HG03432 (cell line): Measurements from ENCODE around the gene CCDC154.
"Not testable (repeated sequence)": the region's sequence is repeated elsewhere in the genome, so short reads cannot be mapped to it uniquely, and the experiment has no call there.

Experiments used
- ATAC-seq: cut with Tn5 transposase; IDR thresholded peaks from one replicate; pipeline ENCODE4 v1.9.1; 2021; ENCODE audit warnings: mild to moderate bottlenecking, moderate library complexity; ENCODE audit not compliant: unreplicated experiment

CCDC154 gene

DNA sequence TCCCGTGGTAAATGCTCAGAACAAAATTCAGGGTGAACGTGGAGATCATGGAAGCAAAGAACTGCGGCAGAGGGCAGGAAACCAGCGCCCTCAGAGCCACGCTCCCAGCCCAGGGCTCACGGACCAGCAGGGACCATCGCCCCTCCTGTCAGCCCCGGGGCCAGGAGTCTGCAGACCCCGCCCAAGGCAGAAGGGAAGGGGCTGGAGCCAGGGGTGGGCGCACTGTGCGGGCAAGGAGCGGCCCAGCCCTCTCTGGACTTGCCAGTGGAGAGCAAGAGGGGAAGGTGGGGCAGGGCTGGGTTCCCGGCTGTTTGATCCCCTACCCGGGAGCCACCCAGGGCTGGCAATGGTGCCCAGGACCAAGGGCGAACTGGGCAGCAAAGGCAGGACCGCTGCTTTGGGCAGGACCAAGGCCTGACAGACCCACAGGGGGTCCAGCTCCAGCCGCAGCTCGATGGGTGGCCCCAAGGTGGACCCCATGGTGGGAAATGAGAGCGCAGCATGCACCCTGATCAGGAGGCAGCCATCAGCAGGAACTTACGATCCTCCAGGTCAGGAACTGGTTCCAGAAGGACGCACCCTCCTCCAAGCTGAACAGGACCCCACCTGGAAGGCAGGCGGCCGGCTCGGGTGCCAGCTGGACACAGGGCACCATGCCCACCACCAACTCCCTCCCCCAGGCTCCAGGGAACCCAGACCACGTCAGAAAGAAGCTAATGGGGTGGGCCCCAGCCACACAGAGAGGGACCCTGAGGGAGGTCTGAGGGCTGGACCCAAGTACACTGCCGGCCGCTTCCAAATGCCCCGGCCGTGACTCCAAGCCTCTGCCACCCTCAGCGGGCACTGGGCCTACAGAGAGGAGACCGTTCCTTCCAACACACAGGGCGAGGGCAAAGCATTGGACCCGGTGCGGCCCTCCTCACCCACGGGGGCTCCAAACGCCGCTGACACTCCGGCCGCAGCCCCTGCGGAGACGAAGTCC, 11.1 kb upstream of the CCDC154 start:
- ATAC-seq = no peak

DNA sequence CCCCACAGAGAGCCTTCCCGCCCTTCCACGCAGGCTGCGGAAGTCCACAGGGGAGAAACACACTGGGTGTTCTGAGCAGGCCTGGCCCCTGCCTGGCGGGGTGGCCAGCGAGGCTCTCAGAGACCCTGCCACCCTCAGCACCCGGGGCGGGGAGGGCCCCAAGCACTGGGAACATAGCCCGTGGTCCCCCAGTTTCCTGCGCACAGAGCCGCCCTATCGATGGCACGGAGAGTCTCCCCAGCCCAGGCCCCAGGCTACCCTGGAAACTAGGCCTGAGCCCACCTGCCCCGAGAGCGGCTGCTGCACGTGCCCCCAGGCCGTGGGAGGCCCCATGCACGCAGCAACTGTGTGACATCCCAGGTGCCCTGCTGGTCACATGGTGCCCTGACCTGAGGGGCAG, 10.2 kb upstream of the CCDC154 start:
- no peak for ATAC-seq

DNA sequence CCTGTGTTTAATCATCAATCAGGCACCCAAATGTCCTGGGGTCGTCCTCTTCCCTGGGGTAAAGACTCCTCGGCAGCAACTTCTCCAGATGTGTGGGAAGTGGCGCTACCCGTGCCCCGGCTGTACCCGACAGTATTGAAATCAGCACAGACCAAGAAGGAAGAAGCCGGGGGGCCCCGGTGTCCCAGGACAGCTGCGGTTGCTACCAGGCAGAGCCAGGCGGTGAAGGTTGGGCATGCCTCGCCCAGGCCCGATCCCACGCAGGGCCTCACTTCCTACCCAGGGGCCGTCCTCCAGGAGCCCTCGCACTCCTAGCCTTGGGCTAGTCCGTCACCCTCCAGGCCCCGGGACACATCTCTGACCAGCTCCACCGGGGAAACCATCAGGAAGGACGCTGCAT, 9.0 kb upstream of the CCDC154 start:
- ATAC-seq = no peak

DNA sequence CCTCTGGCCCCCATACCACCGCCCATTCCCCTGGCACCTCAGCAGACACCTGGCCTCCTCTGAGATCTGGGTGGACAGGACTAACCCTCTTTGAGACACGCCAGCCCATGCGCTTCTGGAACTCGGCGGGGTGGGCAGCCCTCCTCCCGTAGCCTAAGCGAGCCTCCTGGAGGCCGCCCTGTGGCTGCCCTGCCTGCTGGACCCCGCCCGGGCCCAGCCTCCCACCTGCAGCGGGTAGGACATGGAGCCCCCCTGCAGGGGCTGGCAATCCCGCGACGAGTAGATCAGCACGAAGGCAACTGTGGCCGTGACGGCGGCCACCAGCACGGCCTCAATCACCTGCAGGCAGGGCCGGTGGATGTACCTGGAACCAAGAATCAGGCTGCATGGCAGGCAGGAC, 8.2 kb upstream of the CCDC154 start:
- ATAC-seq = no peak

DNA sequence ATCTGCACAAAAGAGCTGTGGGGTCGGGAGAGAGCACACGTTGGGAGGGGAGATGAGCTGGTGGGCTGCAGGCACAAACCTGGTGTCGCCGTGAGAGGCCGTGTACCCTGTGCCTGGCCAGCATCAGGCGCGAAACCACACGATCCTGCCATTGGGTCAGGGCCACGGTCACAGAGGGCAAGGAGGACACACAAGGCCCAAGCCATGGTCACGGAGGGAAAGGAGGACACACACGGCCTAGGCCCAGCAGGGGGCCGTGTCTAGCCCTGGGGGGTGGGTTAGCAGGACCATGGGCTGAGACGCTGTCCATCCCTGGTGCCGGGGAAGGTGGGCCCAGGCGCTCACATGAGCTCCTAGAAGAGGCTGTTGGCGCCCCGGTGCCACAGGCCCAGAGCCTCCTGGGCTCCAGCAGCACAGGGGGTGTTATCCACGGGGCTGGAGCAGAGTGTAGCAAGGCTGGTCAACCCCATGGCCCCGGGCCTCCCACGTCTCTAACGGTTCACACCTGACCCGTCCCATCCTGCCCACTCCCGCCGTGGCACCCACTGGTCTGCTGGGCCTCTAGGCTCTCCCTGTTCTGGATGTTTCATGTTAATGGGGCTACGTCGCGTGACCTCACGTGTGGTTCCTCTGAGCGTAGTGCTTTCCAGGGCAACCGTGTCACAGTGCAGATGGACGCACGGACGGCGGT, 7.5 kb upstream of the CCDC154 start:
- no peak for ATAC-seq

DNA sequence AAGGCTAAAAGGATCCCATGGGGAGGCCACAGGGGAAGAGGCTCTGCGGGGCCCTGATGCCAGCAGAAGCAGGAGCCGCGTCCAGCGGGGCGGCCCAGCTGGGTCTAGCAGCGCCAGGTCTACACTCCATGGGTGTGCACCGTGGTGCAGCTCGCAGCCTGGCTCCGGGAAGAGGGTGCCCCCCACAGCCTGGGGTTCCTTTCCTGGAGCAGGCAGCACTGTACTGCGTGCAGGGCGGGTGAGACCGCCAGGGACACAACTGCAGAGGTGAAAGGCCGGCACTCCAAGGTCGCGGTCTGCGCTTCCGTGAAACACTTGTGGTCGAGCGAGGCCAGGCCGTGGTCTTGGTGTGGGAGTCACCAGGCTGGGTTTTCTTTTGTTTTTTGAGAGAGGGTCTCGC, 6.5 kb upstream of the CCDC154 start:
- ATAC-seq = no peak

DNA sequence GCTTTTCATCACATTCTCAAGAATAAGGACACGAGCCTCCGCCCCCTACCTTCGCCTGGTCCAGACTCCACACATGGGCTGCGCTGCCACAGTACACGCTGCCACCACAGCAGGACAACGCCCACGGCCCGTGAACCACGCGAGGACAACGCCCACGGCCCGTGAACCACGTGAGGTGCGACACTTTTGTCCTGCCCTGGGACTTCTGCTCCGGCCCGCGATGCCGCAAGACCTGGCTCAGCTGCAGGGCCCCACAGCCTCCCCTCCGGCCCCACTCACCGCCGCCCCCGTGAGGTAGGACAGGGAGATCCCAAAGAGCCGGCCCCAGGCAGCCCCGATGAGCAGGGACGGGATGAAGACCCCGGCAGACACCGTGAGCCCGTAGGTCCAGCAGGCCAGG, 5.9 kb upstream of the CCDC154 start:
- ATAC-seq = no peak

DNA sequence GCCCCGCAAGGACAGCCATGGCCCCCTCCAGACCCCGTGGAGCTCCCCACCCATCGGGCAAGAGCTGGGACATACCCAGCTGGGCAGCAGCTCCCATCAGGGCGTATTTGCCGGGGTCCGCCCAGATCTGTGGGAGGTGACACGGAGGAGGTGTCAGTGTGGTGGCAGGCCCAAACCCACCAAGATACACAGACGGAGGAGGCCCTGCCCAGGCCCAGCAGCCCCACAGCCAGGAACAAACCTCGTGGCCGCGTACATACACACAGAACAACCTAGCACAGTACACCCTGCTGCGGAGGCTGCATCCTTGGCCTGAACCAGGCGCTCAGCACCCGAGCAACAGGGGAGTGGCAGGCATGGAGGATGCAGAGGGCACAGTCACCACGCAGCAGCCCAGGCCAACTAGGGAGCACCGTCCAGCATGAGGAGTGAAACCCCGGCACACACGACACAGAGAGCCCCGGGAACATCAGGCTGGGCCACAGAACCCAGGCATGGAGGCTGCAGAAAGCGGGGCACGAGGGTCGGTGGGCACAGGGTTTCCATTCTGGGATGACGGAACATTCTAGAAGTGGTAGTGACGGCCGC, 4.9 kb upstream of the CCDC154 start:
- ATAC-seq = no peak

DNA sequence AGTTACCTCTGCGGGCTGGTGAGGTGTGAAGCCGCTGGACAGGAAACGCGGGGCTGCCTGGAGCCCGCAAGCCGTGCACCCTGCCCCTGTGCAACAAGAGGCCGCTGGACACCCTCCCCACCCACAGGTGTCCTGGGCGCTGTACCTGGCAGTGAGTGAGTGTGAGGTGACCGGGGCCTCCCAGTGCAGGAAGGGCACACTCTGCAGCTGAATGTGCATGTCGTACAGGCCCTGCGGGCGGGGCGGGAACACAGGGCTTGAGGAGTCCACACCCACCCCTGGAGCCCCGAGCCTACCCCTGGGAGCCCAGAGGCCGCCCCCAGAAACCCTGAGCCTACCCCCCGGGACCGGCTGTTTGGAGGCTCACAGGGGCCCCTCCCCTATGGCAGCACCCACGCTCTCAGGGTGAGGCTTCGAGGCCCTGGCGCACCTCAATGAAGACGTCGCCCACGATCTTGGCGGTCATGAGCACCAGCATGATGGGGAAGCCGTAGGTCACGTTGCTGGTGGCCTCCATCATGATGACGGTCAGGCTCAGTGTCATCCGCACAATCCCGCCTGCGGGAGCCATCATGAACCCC, 4.3 kb upstream of the CCDC154 start:
- ATAC-seq = no peak

DNA sequence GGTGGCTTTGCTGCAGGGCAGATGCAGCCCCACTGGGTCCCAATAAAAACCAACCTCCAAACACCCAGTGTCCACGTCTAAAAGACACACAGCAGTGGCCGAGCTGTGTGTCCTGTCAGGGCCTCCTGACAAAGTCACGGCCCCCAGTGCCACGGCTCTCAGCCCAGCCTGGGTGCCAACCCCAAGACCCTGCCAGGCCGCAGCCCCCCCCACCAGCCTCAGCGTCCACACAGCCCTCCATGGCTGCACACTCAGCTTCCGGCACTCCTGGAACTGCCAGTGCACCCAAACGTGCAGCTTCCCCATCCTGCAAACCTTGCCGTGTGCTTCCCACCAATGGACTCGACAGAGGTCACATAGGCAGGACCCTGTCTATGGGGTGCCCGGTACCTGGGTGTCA, 3.6 kb upstream of the CCDC154 start:
- ATAC-seq = no peak

DNA sequence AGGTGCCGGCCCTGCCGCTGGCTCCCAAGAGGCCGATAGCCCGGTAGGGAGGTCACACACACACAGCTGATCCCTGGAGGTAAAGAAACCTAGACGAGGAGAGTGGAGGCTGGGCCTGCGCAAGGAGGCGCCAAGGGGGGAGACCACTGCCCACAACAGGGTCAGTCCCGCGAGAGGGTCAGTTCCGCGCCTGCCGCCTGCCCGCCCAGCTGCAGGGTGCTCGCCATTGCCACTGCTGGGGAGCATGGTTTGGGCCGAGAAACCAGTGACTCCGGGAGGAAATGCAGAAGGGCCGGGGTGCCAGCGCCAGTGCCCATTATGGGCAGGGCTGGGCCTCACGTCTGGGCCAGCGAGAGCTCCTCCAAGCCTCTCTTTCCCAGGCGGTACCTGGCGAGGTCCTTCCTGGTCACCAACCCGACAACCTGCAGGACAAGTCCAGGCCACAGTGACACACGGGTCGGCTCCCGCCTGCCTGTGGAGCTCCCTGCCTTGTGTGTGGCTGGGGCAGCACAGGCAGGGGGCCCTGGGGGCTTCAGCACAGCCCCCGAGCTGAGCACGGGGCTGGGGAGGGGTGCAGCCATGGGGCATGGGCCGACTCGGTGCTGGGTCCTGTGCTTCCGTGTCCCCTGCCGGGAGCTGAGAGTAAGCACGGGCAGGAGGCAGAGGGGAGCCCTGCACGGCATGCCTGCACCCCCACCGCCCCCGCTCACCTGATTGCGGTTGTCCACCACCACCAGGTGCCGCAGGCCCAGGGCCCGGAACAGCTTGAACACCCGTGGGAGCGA, 2.1 kb upstream of the CCDC154 start:
- ATAC-seq = no peak

DNA sequence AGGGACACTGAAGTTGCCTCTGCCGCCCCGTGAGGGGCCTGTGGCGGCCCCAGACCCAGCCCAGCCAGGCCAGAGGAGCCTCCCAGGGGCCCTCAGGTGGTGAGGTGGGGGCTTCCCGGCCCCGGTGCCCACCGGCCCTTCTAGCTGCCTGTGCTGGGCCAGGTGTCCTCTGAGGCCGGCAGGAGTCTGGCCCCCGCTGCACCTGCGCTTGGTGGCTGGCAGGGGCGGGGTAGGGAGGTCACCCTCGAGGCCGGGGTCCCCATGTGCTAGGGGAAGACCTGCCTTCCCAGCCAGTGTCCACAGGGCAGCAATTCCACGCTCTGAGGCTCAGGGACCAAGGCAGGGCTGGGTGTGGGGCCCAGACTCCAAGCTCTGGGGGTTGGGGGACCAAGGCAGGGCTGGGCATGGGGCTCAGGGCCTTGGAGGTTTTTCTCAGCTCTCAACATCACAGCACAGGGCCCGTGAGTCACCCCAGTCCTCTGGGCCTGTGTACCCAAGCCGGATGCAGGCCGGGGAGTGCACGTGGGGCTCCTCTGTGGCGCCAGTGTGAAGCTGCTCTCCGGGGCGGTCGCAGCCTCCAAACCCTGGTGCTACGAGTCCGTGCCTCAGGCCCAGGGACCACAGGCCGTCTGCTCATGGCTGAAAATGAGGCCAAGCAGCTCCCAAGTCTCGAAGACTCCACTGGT, 1.3 kb upstream of the CCDC154 start:
- no peak for ATAC-seq

DNA sequence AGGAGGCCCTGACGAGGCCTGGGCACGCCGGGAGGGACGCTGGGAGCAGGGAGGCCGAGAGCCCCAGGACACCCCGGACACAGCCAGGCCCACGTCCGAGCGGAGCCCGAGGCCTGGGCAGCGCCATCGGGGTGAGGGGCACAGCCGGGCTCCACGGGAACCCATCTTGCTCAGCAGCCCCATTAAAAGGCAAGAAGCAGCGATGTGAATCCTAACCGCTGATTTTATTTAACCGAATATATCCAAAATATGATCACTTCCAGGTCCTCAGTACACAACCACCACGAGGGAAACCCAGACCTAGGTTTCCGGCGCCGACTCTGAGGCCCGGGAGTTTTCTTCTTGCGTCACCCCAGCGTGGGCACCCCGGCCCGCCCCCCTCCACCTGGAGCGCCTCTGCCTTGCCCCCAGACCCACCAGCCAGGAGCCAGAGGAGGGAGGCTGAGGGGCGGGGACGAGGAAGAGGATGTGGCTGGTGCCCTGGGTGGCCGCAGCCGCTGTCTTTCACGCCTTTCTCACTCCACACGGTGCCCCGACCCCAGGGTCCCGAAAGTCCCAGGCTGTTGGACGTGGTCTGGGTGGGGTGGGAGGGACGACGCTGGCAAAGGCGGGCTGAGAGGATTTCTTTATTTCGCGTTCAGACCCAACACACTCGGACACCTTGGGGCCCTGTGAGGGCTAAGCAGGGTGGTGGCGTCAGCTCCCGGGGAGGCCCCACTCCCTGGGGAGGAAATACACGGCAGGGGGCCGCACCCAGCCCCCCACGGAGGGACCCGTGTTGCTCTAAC, 568 bp upstream of the CCDC154 start:
- no peak for ATAC-seq

DNA sequence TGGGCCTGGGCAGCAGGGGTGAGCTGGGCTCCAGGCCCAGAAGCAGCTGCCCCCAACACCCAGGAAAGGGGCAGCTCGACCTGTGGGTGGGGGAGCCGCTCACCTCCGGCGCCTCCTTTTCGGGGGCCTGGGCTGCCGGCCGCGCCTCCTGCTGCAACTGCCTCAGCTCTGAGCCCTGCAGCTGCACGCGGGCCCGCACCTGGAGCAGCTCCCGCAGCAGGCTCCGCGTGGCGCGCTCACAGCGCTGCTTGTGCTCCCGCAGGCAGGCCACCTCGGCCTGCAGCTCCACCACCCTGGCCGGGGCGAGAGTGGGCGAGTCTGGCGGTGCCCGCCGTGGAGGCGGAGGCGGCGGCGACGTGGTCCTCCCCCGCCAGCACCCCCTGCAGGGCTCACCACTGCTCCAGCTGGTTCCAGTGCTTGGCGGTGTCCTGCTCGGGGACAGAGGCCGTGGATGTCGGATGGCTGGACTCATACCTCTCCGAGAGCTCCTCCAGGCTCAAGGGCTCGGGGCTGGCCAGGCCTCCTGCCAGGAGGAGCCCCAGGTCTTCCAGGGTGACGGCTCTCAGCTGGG, 868 bp downstream of the CCDC154 start:
- no peak for ATAC-seq

DNA sequence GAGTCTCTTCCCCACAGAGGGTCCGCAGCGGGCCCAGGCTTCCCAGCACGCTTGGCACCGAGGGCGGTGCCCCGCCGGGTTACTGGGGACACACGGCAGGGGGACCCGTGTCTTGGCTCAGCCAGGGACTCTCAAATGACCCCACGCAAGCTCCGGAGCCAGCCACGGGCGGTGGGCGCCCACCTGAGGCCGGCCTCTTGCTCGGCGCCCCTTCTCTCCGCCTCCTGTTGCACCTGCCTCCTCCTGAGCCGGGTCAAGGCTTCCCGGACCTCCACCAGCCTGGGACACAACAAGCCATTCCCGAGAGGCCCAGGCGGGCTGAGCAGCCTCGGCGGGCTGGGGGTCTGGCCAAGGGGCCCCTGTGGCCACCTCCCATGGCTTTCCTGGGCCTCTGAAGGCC, 1.7 kb downstream of the CCDC154 start:
- ATAC-seq = no peak

DNA sequence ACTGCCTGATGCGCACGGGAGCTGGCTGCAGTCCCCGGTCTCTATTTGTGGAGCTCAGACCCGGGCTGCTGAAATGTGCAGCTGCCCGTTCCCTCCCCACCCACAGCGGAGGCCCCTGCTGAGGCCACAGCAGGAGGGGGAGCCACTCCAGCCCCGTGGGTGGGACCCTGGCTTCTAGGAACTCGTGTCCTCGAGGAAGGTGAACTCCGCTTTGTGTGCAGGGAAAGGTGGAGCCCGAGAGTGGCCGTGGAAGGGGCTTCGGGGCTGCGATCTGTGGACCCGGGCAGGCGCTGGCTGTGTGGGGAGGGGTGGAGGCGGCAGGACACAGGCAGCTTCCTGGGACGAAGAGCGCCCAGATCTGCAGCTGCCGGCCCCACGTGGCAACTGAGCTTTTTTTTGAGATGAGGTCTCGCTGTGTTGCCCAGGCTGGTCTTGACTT, 2.9 kb downstream of the CCDC154 start:
- ATAC-seq = no peak

DNA sequence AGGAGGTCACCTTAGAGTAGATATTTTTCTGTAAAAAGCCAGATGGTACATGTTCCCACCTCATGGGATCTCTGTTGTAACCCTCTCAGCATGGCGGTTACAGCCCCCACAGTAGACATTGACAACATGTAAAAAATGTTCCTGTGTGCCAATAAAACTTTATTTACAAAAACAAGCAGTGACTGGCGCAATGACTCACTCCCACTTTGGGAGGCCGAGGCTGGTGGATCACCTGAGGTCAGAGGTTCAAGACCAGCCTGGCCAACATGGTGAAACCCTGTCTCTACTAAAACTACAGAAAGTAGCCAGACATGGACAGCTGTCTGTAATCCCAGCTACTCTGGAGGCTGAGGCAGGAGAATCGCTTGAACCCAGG, 4.7 kb downstream of the CCDC154 start:
- not testable (repeated sequence) for ATAC-seq

DNA sequence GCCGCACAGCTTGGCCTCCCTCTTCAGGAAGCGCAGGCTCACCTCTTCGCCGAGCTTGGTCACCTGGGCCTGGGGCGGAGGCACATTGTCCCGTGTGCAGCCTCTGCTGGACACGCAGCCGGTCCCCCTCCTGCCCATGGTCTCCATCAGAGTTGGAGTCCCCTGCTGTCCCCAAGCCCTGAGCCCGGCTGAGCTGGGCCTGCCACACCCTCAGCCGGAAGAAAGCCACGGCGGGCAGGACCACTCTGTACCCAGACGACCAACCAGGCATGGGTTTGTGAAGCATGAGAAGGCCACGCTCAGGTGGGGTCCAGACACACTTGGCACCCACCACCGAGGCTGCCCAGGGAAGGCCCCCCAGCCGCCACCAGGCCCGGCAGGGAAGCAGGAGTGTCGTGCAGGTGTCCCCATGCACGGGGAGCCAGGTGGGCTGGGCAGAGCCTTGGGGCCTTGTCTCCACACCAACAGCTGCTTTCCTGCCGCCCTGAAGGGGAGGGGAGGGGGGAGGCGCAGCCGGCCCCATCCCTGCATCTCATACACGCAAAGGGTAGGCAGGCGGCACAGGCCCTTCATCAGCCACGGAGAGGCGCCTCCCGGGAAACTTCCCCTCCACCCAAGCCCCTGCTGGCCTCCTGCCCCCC, 5.2 kb downstream of the CCDC154 start:
- no peak for ATAC-seq
